Uterus (tissue), 2 donors: Measurements from ENCODE around the gene LRRC58.

Experiments used
- POLR2A ChIP-seq, 2 donors: fragments of 450-650 bp; IDR thresholded peaks; one replicate each; pipeline ENCODE4 v1.6.1; 2016; ENCODE audit warnings: antibody characterized with exemption in 2 of 2, mild to moderate bottlenecking in 1 of 2, moderate library complexity in 1 of 2
- TF ChIP-seq, protein P1 (sequence below), 4 experiments: fragments of 200-600 bp in 2 of 4; fragments of 450-650 bp in 2 of 4; sonication (generic) in 2 of 4; IDR thresholded peaks; one replicate each; pipeline ENCODE4 v1.5.1; 2016 to 2019; ENCODE audit warnings: antibody characterized with exemption in 4 of 4, mild to moderate bottlenecking in 2 of 4, moderate library complexity in 1 of 4

GRCh38 chr3:120331076-120331475 is 18.1 kb downstream of the LRRC58 start:
- TF ChIP-seq POLR2A (IDR thresholded peaks at IDR 0.05): no peak
- TF ChIP-seq, protein P1, sequence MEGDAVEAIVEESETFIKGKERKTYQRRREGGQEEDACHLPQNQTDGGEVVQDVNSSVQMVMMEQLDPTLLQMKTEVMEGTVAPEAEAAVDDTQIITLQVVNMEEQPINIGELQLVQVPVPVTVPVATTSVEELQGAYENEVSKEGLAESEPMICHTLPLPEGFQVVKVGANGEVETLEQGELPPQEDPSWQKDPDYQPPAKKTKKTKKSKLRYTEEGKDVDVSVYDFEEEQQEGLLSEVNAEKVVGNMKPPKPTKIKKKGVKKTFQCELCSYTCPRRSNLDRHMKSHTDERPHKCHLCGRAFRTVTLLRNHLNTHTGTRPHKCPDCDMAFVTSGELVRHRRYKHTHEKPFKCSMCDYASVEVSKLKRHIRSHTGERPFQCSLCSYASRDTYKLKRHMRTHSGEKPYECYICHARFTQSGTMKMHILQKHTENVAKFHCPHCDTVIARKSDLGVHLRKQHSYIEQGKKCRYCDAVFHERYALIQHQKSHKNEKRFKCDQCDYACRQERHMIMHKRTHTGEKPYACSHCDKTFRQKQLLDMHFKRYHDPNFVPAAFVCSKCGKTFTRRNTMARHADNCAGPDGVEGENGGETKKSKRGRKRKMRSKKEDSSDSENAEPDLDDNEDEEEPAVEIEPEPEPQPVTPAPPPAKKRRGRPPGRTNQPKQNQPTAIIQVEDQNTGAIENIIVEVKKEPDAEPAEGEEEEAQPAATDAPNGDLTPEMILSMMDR (IDR thresholded peaks at IDR 0.05): no peak
